Renal cortical epithelial cell (primary cell): ENCODE measurements around the gene TEX14. TPM values are rescaled to one million over a fixed set of nuclear protein-coding genes. Genes with fewer than 3 reads are reported as not detected.

Experiments
- DNase-seq: peaks from one replicate; pipeline ENCODE4 v3.0.0-alpha.2; 2011; ENCODE audit warnings: low read depth
- total RNA-seq: library from RNA; depleted of rRNA; stranded (reverse); fragments of >200 nt; gene quantifications from 2 replicates; pipeline ENCODE4 v1.2.3, GENCODE V29; 2014

TEX14 gene
- total RNA-seq, 1 donor from 2014 or later, result not detected

- DNase-seq, result no peak
These were observed 84.9 kb downstream of the TEX14 start for GRCh38 chr17:58606934-58607333.

GRCh38 chr17:58605986-58606385 lies 85.9 kb downstream of the TEX14 start:
- DNase-seq, result no peak

GRCh38 chr17:58605470-58605869 lies 86.4 kb downstream of the TEX14 start:
- DNase-seq, result no peak

GRCh38 chr17:58601976-58602375 lies 89.9 kb downstream of the TEX14 start:
- DNase-seq, result no peak

GRCh38 chr17:58597371-58597770 lies 94.5 kb downstream of the TEX14 start:
- no peak for DNase-seq

- DNase-seq, result peak; percentile 4
These were observed 96.6 kb downstream of the TEX14 start for GRCh38 chr17:58595194-58595792.

- no peak for DNase-seq
These were observed 98.7 kb downstream of the TEX14 start for GRCh38 chr17:58593123-58593522.

GRCh38 chr17:58591455-58591854 lies 100.4 kb downstream of the TEX14 start:
- no peak for DNase-seq

- no peak for DNase-seq
These were observed 101.5 kb downstream of the TEX14 start for GRCh38 chr17:58590377-58590776.

- DNase-seq, result peak; percentile 30
These were observed 104.1 kb downstream of the TEX14 start for GRCh38 chr17:58587713-58588117.

GRCh38 chr17:58586009-58586644 lies 105.7 kb downstream of the TEX14 start:
- no peak for DNase-seq

- DNase-seq, result no peak
These were observed 106.3 kb downstream of the TEX14 start for GRCh38 chr17:58585554-58585953.

- no peak for DNase-seq
These were observed 108.4 kb downstream of the TEX14 start for GRCh38 chr17:58583486-58583885.

- DNase-seq, result peak; percentile 12
These were observed 109.1 kb downstream of the TEX14 start for GRCh38 chr17:58582718-58583117.

GRCh38 chr17:58580671-58581070 lies 111.2 kb downstream of the TEX14 start:
- DNase-seq, result no peak

GRCh38 chr17:58577696-58578095 lies 114.1 kb downstream of the TEX14 start:
- DNase-seq, result peak; percentile 50

- peak; percentile 41 for DNase-seq
These were observed 115.0 kb downstream of the TEX14 start for GRCh38 chr17:58576679-58577367.

GRCh38 chr17:58575511-58575910 lies 116.3 kb downstream of the TEX14 start:
- DNase-seq, result peak; percentile 73

GRCh38 chr17:58574025-58574424 lies 117.8 kb downstream of the TEX14 start:
- DNase-seq, result no peak

GRCh38 chr17:58572846-58573245 lies 119.0 kb downstream of the TEX14 start:
- no peak for DNase-seq

- no peak for DNase-seq
These were observed 121.1 kb downstream of the TEX14 start for GRCh38 chr17:58570758-58571157.

- DNase-seq, result no peak
These were observed 122.6 kb downstream of the TEX14 start for GRCh38 chr17:58569196-58569595.
